ENCODE measurements around the gene LHFPL3. TPM values are rescaled to one million over a fixed set of nuclear protein-coding genes. Genes with fewer than 3 reads are reported as not detected.

Gene LHFPL3
- total RNA-seq, 4 donors from 2014 or later: not detected

DNA sequence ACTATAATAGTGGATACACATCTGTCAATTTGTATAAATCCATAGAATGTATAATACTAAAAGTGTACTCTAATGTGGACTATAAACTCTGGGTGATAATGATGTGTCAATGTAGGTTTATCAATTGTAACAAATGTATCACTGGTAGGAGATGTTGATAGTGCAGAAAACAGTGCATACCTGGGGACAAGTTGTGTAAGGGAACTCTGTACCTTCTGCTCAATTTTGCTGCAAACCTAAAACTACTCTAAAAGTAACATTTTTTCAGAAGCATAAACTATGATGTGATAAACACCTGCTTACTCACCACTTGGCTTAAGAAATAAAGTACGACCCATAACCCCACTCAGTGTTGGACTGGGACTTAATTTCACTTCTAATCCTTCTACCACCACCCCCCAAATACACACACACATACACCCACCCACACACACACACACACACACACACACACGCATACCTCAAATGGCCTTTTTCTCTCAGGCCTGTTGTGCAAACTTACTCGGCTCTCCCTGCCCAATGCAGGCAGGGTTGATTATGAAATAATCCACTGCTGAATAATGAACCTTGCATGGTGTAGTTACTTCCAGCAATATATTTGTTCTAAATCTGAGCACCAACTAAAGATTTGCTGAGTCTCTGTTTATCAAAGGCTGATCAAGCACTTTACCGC is 531.5 kb downstream of the LHFPL3 start:
- TF ChIP-seq, protein P1, sequence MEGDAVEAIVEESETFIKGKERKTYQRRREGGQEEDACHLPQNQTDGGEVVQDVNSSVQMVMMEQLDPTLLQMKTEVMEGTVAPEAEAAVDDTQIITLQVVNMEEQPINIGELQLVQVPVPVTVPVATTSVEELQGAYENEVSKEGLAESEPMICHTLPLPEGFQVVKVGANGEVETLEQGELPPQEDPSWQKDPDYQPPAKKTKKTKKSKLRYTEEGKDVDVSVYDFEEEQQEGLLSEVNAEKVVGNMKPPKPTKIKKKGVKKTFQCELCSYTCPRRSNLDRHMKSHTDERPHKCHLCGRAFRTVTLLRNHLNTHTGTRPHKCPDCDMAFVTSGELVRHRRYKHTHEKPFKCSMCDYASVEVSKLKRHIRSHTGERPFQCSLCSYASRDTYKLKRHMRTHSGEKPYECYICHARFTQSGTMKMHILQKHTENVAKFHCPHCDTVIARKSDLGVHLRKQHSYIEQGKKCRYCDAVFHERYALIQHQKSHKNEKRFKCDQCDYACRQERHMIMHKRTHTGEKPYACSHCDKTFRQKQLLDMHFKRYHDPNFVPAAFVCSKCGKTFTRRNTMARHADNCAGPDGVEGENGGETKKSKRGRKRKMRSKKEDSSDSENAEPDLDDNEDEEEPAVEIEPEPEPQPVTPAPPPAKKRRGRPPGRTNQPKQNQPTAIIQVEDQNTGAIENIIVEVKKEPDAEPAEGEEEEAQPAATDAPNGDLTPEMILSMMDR (IDR thresholded peaks at IDR 0.05; ENCODE audit: low read depth): no peak

DNA sequence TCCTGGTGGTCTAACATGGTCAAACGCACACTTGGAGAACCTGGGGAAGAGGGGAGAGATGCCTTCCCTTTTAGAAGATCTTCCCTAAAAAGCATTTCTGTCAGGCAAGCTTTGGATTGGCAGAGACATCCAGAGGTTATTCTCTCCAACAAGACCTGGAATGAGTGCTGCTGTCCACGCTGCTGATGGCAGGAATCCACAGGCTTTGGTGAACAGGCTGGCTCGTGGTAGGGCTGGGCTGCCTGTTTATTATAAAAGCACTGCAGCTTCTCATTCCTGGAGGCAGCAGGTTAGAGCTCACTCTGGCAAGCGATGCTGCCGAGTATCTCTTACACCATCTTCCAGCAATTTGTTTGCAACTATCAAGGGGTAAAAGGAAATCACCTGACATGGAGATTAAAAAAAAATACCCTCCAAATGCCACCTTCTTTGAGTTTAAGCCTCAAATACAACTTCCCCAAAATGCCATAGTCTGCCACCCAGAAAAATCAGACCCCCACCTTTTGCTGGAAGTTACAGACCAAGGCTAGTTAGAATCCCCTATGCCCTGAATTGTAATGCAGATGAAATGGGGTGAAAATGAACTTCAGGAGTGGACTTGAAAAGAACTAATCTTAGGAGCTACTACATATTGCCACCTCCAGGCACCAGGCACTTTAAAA is 533.5 kb downstream of the LHFPL3 start:
- TF ChIP-seq, protein P1 (IDR thresholded peaks at IDR 0.05; ENCODE audit: low read depth): no peak

DNA sequence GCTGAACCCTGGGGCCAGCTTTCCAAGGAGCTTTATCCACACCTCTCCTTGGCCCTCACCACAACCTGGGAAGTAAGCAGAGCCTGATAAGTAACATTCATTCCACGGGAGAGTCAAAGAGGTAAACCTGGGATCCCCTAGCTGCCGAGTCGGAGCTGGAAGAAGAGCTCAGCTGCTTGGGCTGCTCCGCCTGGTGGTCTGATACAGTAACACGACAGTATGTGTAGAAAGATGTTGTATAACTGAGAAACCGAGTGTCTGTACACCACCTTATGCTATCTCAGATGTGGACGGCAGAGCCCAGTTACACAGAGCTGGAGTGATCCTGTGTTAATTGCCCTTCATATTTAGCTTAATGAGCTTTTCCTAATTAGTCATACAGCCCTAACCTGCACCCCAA is 534.3 kb downstream of the LHFPL3 start:
- TF ChIP-seq, protein P1 (IDR thresholded peaks at IDR 0.05; ENCODE audit: low read depth): no peak

DNA sequence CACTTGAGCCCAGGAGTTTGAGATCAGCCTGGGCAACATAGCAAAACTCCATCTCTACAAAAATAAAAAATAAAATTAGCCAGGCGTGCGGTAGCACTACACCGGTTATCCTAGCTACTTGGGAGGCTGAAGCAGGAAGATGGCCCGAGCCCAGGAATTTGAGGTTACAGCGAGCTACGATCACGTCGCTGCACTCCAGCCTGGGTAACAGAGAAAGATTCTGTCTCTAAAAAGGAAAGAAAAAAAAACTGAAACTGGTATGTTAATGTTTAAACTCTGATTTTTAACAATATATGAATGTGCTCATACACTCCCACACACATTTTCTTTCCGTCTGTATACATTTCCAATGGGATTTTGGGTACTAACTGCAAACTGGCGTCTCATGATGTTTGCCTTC is 545.0 kb downstream of the LHFPL3 start:
- TF ChIP-seq, protein P1 (IDR thresholded peaks at IDR 0.05; ENCODE audit: low read depth): no peak

DNA sequence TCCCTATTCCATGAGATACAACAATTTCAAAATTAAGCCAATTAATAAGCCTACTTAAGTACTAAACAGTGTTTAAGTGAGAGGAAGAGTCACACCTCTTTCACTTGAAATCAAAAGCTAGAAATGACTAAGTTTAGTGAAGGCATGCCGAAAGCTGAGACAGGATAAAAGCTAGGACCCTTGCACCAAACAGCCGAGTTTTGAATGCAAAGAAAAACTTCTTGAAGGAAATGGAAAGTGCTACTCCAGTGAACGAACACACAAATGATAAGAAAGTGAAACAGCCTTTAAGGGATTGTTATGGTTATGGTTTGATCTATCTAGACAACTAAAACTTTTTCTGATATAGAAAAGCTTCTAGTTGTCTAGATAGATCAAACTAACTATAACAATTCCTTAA is 550.2 kb downstream of the LHFPL3 start:
- TF ChIP-seq, protein P1 (IDR thresholded peaks at IDR 0.05; ENCODE audit: low read depth): no peak

DNA sequence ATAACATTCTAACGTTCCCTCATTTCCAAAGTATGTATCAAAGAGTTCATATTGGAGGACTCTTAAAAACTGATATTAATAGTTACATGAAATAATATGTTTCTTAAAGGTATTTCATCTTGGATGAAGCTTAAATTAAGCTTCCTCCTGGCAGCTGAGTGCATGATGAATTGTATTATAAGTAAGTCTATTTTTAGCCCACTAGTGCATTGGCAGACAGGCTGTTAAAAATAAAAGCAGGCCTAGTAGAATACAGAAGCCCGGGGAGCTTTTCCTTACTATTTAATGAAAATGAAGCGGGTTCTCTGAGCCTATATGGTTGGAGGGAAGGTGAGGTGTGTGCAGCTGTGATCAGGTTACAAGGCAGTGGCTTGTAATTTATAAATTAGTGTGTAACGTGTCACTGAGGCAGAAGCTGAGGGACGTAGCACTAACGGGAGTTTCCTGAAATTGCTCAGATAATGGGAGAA is 554.9 kb downstream of the LHFPL3 start:
- TF ChIP-seq, protein P1 (IDR thresholded peaks at IDR 0.05; ENCODE audit: low read depth): no peak

DNA sequence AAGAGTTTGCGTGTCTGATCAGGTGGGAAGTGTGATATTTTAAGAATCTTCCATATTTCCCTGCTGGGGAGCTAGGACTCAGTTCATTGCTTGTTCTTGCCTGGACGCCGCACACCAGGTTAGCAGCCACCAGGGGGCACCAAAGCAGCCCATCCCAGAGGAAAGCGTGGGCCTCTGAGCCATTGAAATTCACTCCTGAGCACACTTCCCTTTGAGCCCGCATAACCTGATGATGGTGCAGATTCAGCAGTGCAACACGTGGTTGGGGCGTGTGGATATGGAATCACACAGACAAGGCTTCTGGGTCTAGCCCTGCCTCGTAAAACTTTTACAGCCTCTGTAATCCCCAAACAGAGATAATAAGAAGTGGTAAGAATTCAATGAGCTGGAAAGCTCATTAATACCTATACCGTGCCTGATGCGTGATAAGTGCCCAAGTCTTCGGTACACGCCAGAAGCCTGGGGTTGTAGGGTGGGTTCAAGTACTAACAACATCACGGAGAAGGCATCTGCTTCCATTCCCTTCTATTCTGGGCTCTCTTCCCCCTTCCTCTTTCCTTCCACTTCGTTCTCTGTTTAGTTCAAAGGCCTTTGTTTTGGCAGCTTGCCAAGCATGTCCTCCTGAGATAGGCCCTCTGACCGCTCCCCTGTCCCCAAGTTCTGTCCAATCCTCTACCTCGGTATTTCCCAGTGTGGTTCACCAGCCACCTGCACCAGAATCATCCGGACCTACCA is 555.5 kb downstream of the LHFPL3 start:
- TF ChIP-seq, protein P1 (IDR thresholded peaks at IDR 0.05; ENCODE audit: low read depth): no peak

Measured in subcutaneous adipose tissue (tissue), 4 donors.